Kasumi-1 (cell line): ENCODE data around the gene EHD4.

Source experiments
- DNase-seq, 2 experiments: peaks; one replicate each; lab custom pipeline; 2025; lab: John Stamatoyannopoulos, UW

EHD4 gene

GRCh38 chr15:41994772-41995475, 22.6 kb upstream of the EHD4 start:
- no peak for DNase-seq

DNA sequence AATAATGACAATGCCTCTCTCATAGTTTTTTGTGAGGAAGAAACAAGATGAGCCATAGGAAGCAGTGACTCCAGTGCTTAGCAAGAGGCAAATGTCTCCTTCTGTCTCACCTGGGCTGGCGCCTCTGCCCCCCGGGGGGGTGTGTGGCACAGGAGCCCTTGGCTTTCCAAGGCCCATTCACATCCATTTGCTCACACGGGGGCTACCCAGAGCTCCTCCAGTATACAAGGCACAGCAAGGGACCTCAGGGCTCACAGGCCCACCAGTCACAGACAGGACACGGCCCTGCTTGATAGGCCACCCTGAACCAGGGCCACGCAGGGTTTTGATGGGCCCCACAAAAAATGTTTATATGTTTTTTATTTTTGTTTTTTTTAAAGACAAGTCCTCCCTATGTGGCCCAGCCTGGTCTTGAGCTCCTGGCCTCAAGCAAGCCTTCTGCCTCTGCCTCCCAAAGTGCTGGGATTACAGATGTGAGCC, 21.9 kb upstream of the EHD4 start:
- DNase-seq, result no peak

GRCh38 chr15:41993472-41994170, 21.3 kb upstream of the EHD4 start:
- no peak for DNase-seq

DNA sequence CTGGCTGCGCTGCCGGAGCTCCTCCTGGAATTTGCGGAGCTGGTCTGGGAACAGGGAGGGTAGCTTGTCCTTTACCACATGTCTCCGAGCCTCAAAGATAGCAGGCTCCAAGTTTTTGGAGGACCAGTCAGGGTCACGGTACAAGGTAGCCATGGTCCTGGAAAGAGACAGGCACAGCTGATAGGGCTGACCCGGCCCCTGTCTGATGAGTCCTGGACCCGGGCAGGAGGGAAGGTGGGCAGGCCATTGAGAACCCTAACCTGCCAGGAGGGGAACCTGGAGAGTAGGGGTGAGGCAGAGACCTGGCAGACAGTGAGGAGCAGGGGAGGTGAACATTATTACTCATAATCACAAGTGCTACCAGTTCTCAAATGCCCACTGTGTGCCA, 20.4 kb upstream of the EHD4 start:
- no peak for DNase-seq

GRCh38 chr15:41992151-41992802, 19.9 kb upstream of the EHD4 start:
- no peak for DNase-seq

DNA sequence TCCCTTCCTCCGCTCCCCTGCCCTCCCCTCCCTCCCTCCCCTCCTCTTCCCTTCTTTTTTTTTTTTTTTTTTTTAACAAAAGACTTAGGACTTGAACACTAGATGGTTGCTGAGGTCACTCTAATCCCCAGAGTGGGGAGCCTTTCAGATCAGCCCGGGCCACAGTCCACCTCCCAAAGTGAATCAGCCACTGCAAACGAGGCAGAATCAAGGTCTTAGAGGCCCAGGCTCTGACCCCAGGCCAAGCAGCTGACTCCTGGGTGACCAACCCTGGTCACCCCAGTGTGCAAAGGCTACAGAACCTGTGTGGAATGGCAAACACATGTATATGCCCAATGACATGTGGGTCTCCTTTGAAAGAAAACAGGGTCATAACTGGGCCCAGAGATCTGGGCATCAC, 18.3 kb upstream of the EHD4 start:
- no peak for DNase-seq

DNA sequence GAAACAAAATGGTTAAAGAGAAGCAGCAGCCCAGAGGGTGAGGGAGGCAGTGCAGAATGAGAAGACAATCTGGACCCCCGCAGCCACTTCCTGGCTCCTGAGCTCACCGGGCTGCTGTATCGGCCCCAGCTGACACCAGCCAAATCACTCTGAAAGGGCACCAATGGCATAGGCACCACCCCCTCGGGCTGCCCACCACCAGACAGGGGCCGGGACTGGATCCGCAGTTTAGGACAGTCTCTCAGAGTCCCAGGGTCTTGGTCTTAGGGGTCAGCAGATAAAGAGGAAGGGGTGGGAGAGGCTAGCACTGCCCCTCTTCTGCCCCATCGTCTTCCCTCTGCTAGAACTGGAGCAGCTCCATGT, 17.9 kb upstream of the EHD4 start:
- DNase-seq, result no peak

- peak; percentile 6 to 12 for DNase-seq
These were observed 17.4 kb upstream of the EHD4 start for GRCh38 chr15:41989573-41990242.

DNA sequence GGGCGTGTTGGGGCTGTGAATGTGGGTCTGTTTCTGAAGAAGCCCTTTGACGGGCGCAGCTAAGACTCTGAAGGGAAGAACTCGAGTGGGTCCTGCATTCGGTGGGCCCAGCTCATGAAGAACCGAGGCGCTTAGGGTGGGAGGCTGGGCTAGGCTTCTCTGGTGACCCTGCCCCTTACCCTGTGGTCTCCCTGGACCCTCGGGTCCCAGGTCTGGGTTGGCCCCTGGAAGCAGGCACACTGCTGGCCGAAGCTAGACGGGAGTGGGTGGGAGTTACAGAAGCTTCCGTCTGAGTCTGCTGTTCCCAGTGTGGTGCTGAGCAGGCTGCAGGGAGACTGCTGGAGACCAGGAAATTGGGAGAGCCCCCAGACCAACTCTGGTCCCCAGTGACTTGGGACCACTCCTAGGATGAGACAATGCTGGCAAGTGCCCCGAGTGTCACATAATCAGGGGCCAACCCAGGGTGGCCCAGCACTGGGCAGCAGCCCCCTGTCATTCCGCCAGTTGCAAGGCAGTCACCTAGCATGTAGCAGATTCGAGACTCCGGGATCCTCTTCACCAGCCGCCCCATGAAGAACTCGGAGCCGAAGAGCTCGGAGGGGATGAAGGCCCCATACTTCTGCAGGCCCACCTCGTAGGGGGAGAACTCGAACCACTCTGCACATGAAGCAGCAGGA, 16.7 kb upstream of the EHD4 start:
- DNase-seq, result no peak

GRCh38 chr15:41987925-41988275, 15.5 kb upstream of the EHD4 start:
- DNase-seq, result no peak

GRCh38 chr15:41987246-41987924, 15.0 kb upstream of the EHD4 start:
- DNase-seq, result no peak

- no peak for DNase-seq
These were observed 13.1 kb upstream of the EHD4 start for GRCh38 chr15:41985236-41986160.

DNA sequence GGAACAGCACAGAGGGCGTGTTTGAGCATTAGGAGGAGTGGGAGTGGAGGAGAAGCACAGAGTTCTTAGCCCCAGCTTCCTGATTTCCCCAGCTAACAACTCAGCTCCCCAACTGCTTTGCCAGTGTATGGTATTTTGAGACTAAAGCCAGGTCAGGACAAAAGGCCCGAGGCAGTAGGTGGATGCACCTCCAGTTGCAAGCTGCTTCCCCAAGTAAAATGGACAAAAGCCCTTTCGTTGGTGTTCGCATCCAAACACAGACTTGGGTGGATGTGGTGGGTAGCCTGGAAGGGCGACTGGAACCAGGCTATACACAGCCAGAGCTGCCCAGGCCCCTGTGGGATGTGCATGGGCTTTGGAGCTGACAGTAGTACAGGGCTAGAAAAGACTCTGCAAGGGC, 12.3 kb upstream of the EHD4 start:
- DNase-seq, result no peak

DNA sequence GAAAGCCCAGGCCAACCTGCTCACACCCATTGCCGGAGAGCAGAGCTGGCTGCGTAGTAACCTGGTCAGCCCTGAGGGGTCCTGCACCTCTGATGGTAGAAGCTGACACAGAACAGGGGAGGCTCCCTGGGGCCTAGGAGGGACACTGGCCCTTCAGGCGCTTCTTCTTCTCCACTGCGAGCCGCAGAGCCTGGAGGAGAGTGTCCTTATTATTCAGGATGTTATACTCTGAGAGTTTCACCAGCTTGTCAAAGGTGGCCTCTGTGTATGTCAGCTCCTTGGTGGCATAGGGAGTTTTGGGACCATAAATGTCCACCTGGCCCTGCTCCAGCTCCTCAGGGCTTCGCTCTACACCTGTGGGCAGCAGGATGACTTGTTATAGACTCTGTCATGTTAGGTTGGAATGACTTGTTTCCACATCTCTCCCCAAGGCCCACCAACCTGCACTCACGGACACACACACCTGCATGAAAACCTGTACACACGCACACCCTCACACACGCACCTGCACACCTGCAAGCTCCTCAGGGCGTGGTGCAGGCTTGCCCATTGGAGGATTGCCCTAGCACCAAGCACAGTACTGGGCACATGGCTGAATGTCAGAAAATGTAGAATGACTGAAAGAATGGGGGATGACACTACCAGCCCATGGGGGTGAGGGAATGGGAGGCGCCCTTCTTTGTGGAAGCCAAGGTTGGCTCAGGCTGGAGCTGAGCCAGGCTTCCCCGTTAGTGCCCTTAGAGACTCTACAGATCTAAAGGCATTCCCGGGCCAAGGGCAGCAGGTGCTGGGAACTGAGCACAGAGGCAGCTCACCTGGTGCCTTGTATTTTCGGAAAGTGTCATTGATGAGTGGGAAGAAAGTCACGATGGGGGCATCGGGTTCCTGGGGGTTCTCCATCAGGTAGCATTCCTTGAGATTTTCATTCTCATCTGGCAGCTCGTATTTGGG, 11.5 kb upstream of the EHD4 start:
- DNase-seq, result no peak

DNA sequence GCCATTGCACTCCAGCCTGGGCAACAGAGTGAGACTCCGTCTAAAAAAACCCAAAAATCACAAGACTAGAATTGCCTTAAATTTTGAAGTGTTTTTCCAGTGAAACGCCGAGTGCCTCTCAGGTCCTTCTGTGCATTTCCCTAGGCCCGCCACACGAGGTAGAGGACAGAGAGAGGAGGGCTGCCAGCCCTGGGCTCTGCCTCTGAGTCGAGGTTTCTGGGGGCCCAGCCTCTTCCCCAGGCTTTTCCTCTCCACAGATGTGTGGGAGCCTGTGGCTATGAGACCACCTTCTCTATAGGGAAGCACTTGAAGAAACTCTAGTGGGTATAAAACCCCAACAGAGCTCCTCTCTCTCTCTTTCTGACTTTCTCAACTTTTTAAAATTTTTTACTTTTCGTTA, 10.9 kb upstream of the EHD4 start:
- no peak for DNase-seq

DNA sequence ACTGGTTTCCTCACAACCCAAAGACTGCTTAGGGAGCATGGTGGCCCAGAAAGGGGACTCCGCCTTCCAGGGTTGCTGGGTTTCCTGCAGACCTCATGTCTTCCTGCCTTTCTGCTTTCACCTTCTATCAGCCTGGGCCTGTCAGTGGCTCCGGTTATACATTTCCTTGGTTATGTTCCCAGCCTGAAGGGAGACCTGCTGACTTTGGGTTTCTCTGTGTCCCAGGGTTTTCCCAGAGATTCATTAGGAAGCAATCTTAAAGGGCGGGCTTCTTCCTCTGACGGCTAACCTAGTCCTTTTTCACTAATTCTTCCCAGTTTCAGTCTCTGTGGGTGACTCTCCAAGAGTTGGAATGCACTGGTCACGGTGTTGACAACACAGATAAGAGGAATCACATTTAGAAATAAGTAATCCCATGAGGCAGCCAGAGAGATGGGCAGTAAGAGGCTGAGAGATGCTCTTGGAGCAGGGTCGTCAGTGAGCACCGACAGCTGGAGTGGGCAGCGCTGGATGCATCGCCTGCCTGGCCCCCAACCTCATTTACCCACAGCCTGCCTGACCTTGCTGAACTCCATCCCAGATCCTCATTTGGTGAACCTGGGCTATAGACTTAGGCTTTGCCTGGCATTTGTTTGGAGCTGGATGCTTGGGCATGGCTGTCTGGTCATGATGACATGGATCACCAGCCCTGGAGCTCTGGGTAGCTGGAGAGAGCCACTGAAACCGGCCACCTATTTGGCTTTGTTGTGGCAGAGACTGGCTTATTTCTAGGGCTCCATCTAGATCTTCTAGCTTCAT, 10.0 kb upstream of the EHD4 start:
- DNase-seq, result no peak

GRCh38 chr15:41981371-41982132, 9.2 kb upstream of the EHD4 start:
- no peak for DNase-seq
